Right renal cortex interstitium (tissue), 3 donors: ENCODE results near the gene SLC14A1. TPM values are rescaled to one million over a fixed set of nuclear protein-coding genes. Genes with fewer than 3 reads are reported as not detected.

Experiments used
- DNase-seq, 3 donors: peaks; one replicate each; pipeline ENCODE4 v3.0.0-alpha.2; 2013; ENCODE audit warnings: low read depth in 3 of 3, low spot score in 2 of 3
- polyA plus RNA-seq, 3 donors: library from polyadenylated mRNA; unstranded; fragments of 120-200 nt; gene quantifications; one replicate each; pipeline ENCODE4 v1.2.1, GENCODE V29; 2013; ENCODE audit not compliant: insufficient read length in 3 of 3

Gene SLC14A1
- polyA plus RNA-seq, 3 donors: 3.5 to 4.8 (median 4.5) TPM

GRCh38 chr18:45719106-45719505, 4.9 kb upstream of the SLC14A1 start:
- DNase-seq: no peak

- peak; percentile 12 to 33 (median 15) for DNase-seq
Observed at GRCh38 chr18:45722899-45723298, 1.1 kb upstream of the SLC14A1 start.

GRCh38 chr18:45724601-45725000, 620 bp downstream of the SLC14A1 start:
- DNase-seq: no peak

GRCh38 chr18:45725336-45725735, 1.4 kb downstream of the SLC14A1 start:
- no peak for DNase-seq

GRCh38 chr18:45726603-45727002, 2.6 kb downstream of the SLC14A1 start:
- no peak for DNase-seq

- no peak for DNase-seq
Observed at GRCh38 chr18:45727068-45727467, 3.1 kb downstream of the SLC14A1 start.

- DNase-seq: no peak
Observed at GRCh38 chr18:45728336-45729010, 4.5 kb downstream of the SLC14A1 start.

- DNase-seq: no peak
Observed at GRCh38 chr18:45730832-45731575, 7.0 kb downstream of the SLC14A1 start.

GRCh38 chr18:45731716-45732115, 7.7 kb downstream of the SLC14A1 start:
- no peak for DNase-seq

- DNase-seq: no peak
Observed at GRCh38 chr18:45733535-45733934, 9.6 kb downstream of the SLC14A1 start.

GRCh38 chr18:45734505-45734904, 10.5 kb downstream of the SLC14A1 start:
- DNase-seq: no peak

- DNase-seq: no peak
Observed at GRCh38 chr18:45734944-45735343, 11.0 kb downstream of the SLC14A1 start.

- no peak for DNase-seq
Observed at GRCh38 chr18:45738660-45739059, 14.7 kb downstream of the SLC14A1 start.

- no peak for DNase-seq
Observed at GRCh38 chr18:45739268-45739667, 15.3 kb downstream of the SLC14A1 start.

- no peak for DNase-seq
Observed at GRCh38 chr18:45739848-45740247, 15.9 kb downstream of the SLC14A1 start.

- no peak for DNase-seq
Observed at GRCh38 chr18:45741056-45741455, 17.1 kb downstream of the SLC14A1 start.

GRCh38 chr18:45745817-45746461, 22.0 kb downstream of the SLC14A1 start:
- no peak for DNase-seq

- no peak for DNase-seq
Observed at GRCh38 chr18:45748501-45748900, 24.5 kb downstream of the SLC14A1 start.

GRCh38 chr18:45749918-45750689, 26.1 kb downstream of the SLC14A1 start:
- DNase-seq: no peak

GRCh38 chr18:45751766-45752165, 27.8 kb downstream of the SLC14A1 start:
- no peak for DNase-seq

- DNase-seq: no peak
Observed at GRCh38 chr18:45752681-45753080, 28.7 kb downstream of the SLC14A1 start.
